Rectal smooth muscle tissue (tissue), 1 donor: ENCODE measurements around the gene POLR2H.

Source experiments
- H3K27ac ChIP-seq: one replicate; pipeline ENCODE4 v1.7.0; 2013; ENCODE audit warnings: low read depth, low read length, inconsistent platforms
- H3K27me3 ChIP-seq: one replicate; pipeline ENCODE4 v1.7.0; 2013; ENCODE audit warnings: low read length; ENCODE audit not compliant: control insufficient read depth, insufficient read depth
- H3K36me3 ChIP-seq: one replicate; pipeline ENCODE4 v1.7.0; 2013; ENCODE audit warnings: low read length; ENCODE audit not compliant: control insufficient read depth, insufficient read depth
- H3K4me1 ChIP-seq: one replicate; pipeline ENCODE4 v1.7.0; 2013; ENCODE audit warnings: low read length; ENCODE audit not compliant: control insufficient read depth, insufficient read depth
- H3K4me3 ChIP-seq: one replicate; pipeline ENCODE4 v1.7.0; 2013; ENCODE audit warnings: low read length
- H3K9ac ChIP-seq: one replicate; pipeline ENCODE4 v1.7.0; 2013; ENCODE audit warnings: low read length

The POLR2H gene

DNA sequence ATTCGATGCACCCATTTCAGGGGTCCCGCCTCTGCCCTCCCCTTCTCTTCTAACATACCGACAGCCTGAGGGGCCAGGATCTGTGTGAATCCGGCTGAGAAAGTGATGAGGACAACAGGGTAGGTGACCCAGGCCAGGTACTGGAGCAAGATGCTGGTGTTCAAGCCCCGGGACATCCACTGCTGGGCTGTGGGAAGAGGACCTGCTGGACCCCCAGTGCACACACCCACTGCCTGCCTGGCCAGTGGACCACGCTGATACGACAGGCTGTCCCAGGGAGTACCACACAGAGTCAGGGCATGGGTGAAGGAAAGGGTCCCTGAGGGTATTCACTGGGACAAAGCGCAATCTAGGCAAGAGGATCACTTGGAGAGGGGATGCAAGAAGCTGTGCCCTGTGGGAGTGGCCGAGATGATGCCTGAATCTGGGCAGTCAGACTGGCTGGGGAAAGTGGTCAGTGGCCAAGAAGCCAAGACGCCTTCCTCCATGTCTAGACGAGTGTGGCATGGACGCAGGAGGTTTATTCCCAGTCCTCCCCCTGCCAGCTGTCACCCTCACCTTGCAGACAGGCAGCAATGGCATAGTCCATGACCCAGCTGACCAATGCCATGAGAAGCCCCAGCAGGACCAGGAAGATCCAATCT lies 3.3 kb upstream of the POLR2H start:
- no peak overlapping the region for H3K9ac ChIP-seq

DNA sequence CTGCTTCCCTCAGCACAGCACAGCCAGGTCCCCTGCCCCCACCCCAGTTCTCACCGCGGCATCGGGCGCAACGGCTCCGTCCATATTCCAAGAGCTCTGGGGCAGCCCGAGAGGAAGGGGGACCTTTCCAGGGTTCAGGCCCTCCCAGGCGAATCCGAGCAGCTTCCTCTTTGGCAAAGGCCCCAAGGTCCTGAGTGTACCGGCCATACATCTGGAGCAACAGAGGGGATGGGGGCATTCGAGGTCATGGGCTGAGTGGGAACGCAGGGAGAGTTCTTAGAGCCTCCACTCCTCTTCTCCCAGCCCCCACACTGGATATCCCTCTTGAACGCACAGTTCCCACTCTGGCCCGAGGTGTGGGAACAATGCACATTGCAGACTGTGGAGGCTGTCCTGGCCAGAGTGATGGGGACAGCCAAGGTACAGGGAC lies 2.6 kb upstream of the POLR2H start:
- no peaks in the 10 kb centered on the region for H3K27me3 ChIP-seq
- peaks cover 5% of the 10 kb centered on the region for H3K4me1 ChIP-seq
- H3K36me3 ChIP-seq = peaks cover 5% of the 10 kb centered on the region
- no peak overlapping the region for H3K27ac ChIP-seq
- no peak overlapping the region for H3K9ac ChIP-seq
- H3K4me3 ChIP-seq = no peak overlapping the region

More for the DNA sequence above, 3.3 kb upstream of the POLR2H start:
- H3K27ac ChIP-seq = no peak overlapping the region
- no peak overlapping the region for H3K4me3 ChIP-seq
- H3K27me3 ChIP-seq = no peaks in the 10 kb centered on the region
- H3K36me3 ChIP-seq = peaks cover 5% of the 10 kb centered on the region
- peaks cover 5% of the 10 kb centered on the region for H3K4me1 ChIP-seq

DNA sequence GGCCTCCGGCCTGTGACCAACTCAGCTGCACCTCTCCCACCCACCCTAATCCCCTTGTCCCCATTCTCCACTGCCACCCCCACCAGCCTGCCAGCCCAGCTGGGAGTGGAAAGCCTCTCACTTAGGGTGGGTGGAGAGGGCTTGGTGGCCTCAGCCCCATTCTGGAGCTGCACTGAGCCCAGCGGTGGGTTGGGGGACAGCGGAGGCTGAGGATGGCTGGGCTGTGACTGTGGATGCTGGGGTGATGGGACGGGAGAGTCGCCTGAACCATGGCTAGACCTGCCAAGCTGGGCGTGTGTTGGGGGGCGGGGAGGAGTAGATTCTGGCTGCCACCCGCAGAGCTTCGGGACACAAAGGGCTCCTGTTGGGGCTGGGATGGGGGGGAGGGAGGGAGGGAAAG lies 1.9 kb upstream of the POLR2H start:
- no peak overlapping the region for H3K9ac ChIP-seq
- peaks cover 5% of the 10 kb centered on the region for H3K36me3 ChIP-seq
- H3K4me1 ChIP-seq = peaks cover 7% of the 10 kb centered on the region
- H3K27ac ChIP-seq = no peak overlapping the region
- no peak overlapping the region for H3K4me3 ChIP-seq
- no peaks in the 10 kb centered on the region for H3K27me3 ChIP-seq

DNA sequence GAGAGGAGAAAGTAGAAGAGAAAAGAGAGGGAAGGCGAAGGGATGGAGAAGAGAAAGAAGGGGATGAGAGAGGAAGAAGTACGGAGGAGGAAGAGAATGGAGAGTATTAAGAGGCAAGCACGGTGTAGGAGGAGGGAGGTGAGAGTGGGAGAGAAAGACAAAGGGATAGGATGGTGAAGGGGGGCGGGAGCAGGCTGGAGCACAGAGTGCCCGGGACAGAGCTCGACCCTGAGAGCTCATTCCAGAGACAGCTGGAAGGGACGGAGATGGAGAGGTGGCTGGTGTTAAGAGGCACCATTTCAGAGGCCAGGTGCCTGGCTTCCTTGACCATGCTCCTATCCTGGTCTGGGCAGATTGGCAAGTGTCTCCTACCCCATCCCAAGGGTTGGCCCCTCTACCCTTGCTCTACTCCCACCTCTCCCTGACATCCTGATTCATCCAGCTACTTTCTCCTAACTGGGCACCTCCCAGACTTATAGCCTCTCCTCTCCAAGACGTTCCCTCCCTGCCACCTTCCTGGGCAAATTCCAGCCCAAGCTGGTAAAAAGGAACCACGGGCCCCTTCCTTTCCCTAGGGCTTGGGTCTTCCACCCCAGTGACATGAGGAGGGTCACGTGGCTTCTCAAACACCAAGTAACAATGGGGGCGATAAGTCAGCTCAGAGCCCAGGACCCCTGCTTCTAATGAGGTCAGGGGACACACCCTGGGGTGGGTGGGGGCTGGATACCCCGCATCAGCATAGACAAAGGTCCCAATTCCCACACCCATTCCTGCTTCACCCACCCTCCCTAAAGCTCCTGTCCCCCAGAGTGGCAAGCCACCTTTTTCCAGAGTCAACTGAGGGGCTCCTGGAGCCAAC lies 1.2 kb upstream of the POLR2H start:
- no peaks in the 10 kb centered on the region for H3K27me3 ChIP-seq
- H3K36me3 ChIP-seq = peaks cover 5% of the 10 kb centered on the region
- no peak overlapping the region for H3K27ac ChIP-seq
- H3K4me3 ChIP-seq = peak overlapping the region; percentile 91
- peak overlapping the region; percentile 12 for H3K9ac ChIP-seq
- peaks cover 7% of the 10 kb centered on the region for H3K4me1 ChIP-seq

DNA sequence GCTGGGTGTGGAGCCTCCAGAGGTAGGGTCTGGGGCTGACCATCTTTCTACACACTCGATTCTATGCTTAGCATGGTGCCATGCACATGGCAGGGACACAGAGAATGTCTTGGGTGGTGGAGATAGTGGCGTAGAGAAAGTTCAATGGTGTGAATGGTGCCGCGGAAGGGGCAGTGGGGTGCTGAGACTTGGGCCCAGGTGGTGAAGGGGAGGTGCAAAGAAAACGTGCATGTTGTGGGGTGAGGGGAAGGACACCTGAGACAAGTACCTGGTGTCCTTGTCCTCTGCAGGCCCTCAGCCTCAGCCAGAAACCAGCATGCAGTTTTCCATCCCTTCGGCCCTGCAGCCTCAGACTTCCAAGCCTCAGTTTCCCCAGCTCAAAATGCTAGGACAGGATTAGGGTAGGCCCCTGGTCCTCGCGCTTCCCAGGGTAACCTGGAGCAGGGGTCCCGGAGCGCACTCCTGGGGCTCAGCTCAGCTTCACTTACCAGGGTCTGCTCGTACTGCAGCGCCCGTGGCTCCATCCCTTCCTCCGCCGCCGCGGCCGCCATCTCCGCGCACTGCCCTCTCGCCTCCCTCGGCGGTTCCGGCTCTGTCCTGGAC lies 480 bp upstream of the POLR2H start:
- H3K27me3 ChIP-seq = no peaks in the 10 kb centered on the region
- H3K36me3 ChIP-seq = peaks cover 5% of the 10 kb centered on the region
- H3K4me1 ChIP-seq = peaks cover 7% of the 10 kb centered on the region
- peak overlapping the region; percentile 12 for H3K9ac ChIP-seq
- H3K27ac ChIP-seq = peak overlapping the region; percentile 99
- H3K4me3 ChIP-seq = peak overlapping the region; percentile 91

DNA sequence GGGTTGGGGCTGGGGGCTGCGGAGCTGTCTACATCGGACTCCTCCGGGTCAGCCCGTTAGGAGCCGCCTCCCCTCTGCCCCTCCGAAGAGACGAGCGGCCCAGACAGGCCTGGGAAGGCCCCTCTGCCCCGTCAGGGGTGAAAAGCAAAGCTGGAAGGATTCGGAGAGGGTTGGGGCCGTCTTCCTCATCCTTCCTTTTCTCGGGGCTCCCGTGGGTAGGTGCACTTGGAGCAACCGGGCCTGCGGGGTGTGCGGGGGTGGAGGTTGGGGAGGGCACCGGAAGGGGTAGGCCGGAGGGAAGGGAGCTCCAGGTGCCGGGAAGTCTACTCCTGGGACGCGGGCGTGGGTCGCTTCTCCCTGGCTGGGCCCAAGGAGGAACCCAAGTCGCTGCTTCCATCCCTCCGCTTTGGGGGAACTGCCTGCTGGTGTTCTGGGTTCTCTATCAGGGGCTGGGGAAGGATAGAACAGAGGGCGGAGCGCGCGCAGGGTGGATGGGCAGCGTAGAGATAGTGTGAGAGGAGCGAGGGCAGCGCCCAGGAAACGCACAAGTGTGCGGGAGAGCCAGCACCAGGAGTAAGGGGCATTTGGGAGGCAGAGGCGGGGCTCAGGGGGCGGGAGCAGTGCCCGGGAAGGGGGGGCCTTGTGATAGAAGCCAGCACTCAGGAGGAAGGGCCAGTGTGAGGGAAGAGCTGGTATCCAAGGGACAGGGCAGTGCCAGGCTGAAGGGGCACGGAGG lies 590 bp downstream of the POLR2H start:
- peak overlapping the region; percentile 91 for H3K4me3 ChIP-seq
- peaks cover 8% of the 10 kb centered on the region for H3K36me3 ChIP-seq
- peak overlapping the region; percentile 77 for H3K9ac ChIP-seq
- H3K27me3 ChIP-seq = no peaks in the 10 kb centered on the region
- peak overlapping the region; percentile 99 for H3K27ac ChIP-seq
- H3K4me1 ChIP-seq = peaks cover 7% of the 10 kb centered on the region

DNA sequence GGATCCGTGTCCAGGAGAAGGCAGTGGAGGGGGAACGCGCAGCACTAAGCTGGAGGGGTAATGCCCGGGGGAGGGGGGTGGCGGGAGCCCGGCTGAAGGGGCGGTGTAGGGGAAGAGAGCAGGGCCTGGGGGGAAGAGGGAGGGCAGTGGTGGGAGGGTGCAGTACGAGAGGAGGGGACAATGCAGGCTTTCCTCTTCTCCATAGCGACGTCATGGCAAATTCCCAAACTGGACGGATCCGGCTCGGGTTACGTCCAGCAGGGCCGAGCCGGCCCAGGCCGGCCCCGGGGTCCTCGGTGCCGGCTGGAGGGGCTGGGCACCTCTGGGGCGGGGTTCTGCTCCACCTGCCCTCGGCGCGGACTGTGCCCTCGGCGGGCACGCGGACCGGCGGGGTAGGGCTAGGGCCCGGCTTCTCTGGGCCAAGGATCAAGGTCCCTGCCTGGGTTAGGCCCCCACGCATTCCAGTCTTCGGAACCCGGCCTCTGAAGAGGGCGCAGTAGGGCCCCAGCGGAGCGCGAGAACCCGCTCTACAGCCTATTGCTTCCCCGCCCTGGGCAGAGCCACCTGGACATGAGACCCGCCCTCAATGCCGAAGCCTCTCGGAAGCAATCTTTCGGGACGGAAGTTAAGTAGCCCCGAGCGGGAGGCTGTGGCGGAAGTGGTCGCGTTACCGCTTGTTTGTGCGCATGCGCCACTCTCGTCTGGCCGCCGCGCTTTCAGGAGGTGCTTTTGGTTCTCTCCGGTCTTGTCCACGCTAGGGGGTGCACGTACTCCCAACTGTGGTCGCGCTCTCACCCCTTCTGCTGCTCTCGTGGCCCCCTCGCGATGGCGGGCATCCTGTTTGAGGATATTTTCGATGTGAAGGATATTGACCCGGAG lies 1.4 kb downstream of the POLR2H start:
- H3K4me3 ChIP-seq = peak overlapping the region; percentile 91
- H3K27ac ChIP-seq = peak overlapping the region; percentile 99
- H3K27me3 ChIP-seq = no peaks in the 10 kb centered on the region
- H3K36me3 ChIP-seq = peaks cover 8% of the 10 kb centered on the region
- H3K9ac ChIP-seq = peak overlapping the region; percentile 77
- H3K4me1 ChIP-seq = peaks cover 7% of the 10 kb centered on the region

DNA sequence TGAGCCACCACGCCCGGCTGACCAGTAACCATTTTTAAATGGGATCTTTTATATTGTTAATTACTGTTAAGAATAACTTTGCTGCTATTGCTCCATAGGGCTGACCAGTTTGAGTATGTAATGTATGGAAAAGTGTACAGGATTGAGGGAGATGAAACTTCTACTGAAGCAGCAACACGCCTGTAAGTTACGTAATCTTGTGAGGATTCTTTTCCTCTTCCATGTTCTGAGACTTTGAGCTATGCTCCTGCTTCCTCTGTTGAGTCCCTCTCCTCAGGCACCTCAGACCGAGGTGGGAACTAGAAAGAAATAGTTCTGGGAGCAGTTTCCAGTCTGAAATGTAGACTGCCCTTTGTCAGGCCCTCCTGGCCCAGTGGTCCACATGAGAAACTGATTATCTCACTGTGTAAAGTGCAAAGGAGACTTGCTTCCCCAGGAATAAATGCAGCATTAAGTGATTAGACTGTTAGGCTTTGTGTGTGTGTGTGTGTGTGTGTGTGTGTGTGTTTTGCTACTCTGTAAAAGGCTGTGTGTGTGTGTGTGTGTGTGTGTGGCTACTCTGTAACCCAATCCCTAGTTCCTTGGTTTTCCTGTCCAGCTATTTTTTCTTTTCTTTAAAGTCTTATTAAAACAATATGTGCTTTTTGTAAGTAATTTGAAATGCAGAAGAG lies 5.2 kb downstream of the POLR2H start:
- H3K4me1 ChIP-seq = peaks cover 5% of the 10 kb centered on the region
- no peak overlapping the region for H3K4me3 ChIP-seq
- H3K36me3 ChIP-seq = peaks cover 3% of the 10 kb centered on the region
- H3K27ac ChIP-seq = no peak overlapping the region
- no peaks in the 10 kb centered on the region for H3K27me3 ChIP-seq
- H3K9ac ChIP-seq = no peak overlapping the region

DNA sequence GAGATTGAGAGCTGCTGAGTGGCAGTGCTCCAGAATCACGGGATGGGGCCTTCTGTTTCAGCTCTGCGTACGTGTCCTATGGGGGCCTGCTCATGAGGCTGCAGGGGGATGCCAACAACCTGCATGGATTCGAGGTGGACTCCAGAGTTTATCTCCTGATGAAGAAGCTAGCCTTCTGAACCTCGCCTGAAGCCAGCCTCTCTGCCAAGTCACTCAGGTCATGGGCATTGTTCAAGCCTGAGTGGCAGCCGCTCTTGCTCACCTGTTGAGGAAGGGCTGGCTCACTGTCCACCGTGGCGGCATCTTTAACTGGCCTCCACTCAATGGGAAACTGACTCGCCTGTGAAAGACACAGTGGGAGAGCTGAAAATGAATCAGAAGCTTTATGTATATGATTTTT lies 6.6 kb downstream of the POLR2H start:
- Histone ChIP-seq H3K4me1 (peaks cover 7% of the 10 kb centered on the region), H3K27ac (no peak overlapping the region), H3K4me3 (no peak overlapping the region), H3K27me3 (no peaks in the 10 kb centered on the region), H3K9ac (no peak overlapping the region), H3K36me3 (peaks cover 3% of the 10 kb centered on the region)

DNA sequence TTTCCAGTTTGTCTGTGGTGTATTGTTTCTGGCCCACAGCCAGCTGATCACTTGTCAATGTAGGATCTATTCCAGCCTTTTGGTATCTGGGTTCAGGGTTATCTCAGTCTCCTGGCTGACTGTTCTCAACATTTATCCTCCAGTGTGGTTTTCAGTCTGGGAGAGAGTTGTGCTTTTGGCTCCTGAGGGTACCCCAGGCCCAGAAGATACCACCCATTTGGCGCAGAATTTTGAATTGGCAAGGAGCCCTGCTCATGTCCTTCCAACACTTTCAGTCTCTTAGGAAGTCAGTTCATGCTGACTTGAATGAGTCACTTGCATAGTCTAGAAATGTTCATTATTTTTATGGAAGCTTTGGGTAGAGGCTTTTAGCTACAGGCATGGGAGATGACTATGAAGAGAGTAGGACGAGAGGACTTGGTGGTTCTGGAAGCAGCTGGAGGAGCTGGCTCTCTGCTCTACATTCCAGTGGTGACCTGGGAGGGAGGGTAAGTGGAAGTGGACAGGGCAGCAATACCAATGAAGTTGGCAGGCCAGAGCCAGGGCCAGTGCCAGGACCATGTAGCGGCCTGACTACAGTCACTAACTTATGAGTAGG lies 7.2 kb downstream of the POLR2H start:
- Histone ChIP-seq H3K9ac (no peak overlapping the region), H3K4me1 (peaks cover 7% of the 10 kb centered on the region), H3K4me3 (no peak overlapping the region), H3K36me3 (peaks cover 3% of the 10 kb centered on the region), H3K27me3 (no peaks in the 10 kb centered on the region), H3K27ac (no peak overlapping the region)

DNA sequence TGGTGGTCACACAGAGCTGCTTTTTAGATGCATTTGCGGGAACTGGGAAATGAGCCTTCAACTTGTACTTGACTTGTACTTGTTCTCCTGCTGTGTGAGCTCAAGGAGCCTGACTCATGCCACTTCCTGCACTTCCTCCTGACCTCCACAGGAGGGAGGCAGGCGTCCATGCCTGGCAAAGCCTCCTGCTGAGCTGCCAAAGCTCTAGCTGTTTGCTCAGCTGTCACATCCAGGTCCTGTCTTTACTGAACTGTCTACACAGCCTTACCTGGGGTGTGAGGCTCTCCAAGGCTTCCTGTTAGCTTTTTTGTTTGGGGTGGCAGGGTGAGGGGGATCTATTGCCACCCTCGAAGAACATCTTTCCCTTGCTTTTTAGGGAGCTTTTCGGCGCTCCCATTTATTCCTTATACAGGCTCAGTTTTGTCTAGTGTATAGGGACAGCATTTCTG lies 10.1 kb downstream of the POLR2H start:
- Histone ChIP-seq H3K4me3 (no peak overlapping the region), H3K4me1 (peaks cover 5% of the 10 kb centered on the region), H3K36me3 (peaks cover 2% of the 10 kb centered on the region), H3K9ac (no peak overlapping the region), H3K27ac (no peak overlapping the region), H3K27me3 (no peaks in the 10 kb centered on the region)
